HG02623 (cell line): ENCODE measurements around the gene KIF20B.
"Not testable (repeated sequence)": the region's sequence is repeated elsewhere in the genome, so short reads cannot be mapped to it uniquely, and the experiment has no call there.

Experiments
- ATAC-seq: cut with Tn5 transposase; IDR thresholded peaks from one replicate; pipeline ENCODE4 v1.9.1; 2021; ENCODE audit warnings: moderate library complexity; ENCODE audit not compliant: unreplicated experiment

KIF20B gene

DNA sequence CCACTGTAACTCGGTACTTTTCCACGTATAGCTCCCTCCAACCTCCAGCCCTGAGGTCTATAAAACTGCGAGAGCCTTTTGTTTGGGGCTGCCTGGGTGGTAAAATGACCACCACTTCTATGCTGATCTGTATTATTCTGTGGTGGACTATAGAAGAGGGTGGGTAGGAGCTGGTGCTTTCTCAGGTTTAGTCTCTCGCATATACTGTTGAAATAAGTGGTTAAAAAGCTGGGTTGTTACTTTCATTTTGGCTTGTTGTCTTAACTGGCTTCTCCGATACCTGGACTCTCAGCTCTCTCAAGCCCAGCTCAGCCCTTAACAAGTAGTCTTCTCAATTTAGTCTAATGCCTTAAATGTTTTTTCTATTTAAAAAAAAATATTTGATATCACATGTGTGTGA is 70.3 kb downstream of the KIF20B start:
- ATAC-seq, result no peak

DNA sequence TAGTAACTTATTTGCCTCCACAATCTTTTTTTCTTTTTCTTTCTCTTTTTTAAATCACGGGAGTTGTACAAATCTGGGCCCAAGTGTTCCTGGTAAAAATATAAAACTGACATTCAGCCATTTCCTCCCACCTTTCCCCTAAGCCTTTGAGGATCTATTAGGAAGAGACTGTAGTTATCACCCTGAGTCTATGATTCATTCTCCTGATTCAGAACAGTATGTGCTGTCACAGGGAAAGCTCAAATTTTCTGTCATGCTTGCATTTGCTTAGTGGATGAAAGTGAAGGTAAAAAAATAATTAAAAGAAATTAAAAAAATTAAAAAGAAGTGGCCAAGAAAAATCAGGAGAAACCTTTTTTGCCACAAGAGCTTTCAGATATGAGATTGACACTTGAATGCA is 71.7 kb downstream of the KIF20B start:
- no peak for ATAC-seq

DNA sequence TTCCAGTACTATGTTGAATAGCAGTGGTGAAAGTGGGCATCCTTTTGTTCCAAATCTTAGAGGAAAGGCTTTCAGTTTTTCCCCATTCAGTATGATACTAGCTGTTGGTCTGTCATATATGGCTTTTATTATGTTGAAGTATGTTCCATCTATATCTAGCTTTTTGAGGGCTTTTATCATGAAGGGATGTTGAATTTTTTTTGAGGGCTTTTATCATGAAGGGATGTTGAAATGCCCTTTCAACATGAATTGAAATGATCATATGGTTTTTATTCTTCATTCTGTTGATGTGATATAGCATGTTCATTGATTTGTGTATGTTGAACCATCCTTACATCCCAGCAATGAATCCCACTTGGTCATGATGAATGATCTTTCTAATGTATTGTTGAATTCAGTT is 75.3 kb downstream of the KIF20B start:
- no peak for ATAC-seq

DNA sequence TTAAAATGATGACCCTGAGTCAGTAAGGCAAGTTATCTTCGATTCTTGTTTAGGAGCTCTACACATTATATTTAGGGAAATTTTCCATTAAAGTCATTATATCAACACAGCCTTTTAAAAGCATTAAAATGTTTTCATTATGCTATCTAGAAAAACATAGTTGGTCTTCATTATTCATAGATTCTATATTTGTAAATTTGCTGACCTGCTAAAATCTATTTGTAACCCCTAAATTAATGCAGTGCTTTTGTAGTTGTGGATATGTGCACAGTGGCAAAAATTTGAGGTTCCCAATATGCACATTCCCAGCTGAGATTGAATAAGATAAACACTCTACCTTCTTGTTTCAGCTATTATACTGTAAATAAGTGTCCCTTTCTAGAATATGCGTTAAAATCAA is 81.1 kb downstream of the KIF20B start:
- no peak for ATAC-seq

DNA sequence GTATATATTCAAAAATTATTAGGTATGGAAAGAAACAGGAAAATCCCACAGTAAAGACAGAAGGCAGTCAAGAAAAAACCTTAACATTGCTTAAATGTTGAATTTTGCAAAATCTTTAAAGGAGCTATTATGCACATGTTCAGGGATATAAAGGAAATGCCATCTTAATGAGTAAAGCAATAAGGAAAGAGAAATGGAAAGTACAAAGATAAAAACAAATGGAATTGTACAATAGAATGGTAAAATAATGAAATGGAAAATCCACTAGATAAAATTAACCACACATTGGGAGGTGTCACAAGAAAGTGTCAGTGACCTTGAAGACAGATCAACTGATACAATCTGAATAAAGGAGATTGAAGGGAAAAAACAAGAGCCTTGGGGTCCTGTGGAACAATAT is 82.0 kb downstream of the KIF20B start:
- ATAC-seq, result no peak

- ATAC-seq, result no peak
Observed at GRCh38 chr10:89785095-89785494, 83.7 kb downstream of the KIF20B start.

- ATAC-seq, result no peak
Observed at GRCh38 chr10:89789188-89789877, 87.9 kb downstream of the KIF20B start.

GRCh38 chr10:89792187-89792586 is 90.8 kb downstream of the KIF20B start:
- no peak for ATAC-seq

DNA sequence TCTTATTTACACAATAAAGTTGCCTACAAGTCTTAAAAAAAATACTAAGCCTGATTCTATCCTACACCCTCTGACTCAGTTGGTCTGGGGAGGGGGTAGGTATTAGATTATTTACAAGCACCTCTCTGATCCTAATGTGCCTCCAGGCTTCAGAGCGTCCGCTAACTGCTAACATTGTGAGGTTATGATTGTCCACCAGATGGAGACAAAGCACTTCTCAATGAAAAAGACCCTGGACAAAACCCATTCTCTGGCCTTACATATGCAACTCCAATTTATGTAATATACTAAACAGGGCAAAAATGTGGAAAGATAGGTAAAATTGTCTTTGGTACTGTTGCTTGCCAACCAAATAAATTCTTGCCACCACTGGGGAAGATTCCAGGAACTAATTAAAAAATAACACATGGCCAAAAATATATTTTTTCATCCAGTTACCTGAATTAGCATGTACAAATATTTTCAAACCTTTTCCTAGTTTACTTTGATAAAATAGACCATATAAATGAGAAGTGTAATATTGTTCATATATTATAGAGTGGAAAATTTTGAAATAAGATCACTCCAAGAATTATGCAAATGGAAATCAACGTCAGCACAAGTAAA is 92.4 kb downstream of the KIF20B start:
- ATAC-seq, result no peak

- no peak for ATAC-seq
Observed at GRCh38 chr10:89795840-89796239, 94.5 kb downstream of the KIF20B start.

- ATAC-seq, result no peak
Observed at GRCh38 chr10:89798092-89798491, 96.7 kb downstream of the KIF20B start.

- ATAC-seq, result no peak
Observed at GRCh38 chr10:89799573-89799972, 98.2 kb downstream of the KIF20B start.

DNA sequence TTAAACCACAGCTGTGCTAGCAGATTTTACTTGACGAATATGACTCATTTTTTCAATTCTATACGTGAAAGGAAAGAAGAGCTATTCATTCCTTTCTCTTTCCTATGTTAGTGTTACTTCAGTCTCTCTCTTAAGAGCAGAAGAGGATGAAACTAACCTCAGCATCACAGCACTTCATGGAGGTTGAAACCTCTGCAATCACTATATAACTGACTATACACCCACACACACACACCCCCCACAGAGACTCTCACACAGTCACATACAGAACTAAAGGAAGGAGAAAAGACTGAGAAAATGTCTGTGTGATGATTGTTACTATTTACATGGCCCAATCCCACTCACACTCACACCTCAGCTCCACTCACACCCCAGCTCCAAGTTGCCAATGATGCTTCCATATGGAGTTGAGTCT is 104.2 kb downstream of the KIF20B start:
- ATAC-seq, result peak; percentile 89

DNA sequence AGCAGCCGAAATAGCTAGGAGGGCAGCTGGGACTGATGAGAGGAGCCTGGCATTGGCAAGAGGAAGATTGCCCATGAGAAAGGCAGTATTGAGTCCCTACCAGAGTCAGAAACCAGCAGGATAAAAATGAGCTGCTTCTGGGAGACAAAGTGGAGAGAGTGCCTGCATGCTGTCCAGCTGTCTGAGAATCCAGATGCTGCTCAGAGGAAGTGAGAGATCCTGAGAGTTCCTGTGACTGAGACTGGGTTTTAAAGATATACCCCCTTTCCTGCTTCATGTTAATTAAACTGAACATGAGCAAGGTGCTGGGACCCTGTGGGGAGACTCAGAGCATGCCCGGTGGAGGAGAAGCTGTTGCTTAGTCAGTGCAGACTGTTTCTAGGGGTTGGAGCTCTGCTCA is 107.5 kb downstream of the KIF20B start:
- no peak for ATAC-seq

GRCh38 chr10:89809766-89810165 is 108.4 kb downstream of the KIF20B start:
- ATAC-seq, result no peak

- no peak for ATAC-seq
Observed at GRCh38 chr10:89810908-89811525, 109.6 kb downstream of the KIF20B start.

- ATAC-seq, result no peak
Observed at GRCh38 chr10:89813546-89813945, 112.2 kb downstream of the KIF20B start.

DNA sequence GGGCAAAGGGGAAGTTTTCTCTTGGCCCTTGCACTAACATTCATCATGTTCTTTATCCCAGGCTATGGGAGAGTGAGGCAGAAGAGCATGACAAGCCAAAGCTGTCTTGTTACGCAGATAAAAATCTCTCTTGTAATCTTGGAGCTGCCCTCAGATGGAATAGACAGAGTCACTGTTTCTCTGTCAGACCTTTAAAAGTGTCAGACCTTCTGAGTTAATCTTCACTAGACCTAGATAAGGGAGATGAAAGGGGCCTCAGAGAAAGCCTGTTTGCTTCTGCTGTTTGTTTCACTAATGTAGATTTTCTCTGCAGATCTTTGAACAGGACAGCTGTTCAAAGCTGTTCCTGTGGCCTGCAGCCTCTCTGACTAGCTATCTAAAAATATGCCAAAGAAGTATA is 112.9 kb downstream of the KIF20B start:
- no peak for ATAC-seq

DNA sequence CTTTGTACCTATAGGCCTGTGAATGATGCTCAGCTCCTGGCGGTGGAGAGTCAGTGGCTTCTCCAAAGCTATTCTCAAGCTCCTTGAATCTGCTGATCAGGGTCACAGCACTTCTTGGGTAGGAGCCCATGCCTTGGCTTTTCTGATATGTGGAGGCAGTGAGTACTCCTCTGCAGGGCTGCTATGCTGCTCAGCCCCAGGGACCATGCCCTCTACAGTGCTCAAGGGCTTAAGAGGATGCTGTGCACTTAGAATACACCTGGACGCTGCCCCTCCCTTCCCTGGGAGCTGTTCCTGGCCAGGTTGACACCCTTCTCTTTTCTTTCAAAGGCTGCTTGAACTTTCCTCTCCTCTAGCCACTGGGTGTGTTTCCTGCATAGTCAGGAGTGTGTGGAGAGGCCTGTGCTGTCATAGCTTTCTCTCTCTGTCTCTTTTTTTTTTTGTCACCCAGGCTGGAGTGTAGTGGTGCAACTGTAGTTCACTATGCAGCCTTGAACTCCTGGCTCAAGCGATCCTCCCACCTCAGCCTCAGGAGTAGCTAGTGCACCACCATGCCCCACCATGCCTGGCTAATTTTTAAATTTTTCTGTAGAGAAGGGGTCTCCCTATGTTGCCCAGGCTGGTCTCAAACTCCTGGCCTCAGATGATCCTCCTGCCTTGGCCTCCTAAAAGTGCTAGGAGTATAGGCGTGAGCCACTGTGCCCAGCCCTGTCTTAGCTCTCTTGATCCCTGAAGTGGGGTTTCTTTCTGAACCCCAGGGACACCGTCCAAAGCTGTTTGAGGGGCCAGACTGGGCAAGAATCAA is 113.9 kb downstream of the KIF20B start:
- ATAC-seq, result no peak

DNA sequence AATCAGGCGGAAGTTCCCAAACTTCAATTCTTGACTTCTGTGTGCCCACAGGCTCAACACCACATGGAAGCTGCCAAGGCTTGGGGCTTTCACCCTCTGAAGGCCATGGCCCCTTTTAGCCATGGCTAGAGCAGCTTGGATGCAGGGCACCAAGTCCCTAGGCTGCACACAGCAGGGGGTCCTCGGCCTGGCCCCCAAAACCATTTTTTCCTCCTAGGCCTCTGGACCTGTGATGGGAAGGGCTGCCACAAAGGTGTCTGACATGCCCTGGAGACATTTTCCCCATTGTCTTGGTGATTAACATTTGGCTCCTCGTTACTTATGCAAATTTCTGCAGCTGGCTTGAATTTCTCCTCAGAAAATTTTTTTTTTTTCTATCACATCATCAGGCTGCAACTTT is 117.6 kb downstream of the KIF20B start:
- not testable (repeated sequence) for ATAC-seq
